GM18909 (cell line): ENCODE data around the gene LGALS3BP.

Experiments
- ATAC-seq: cut with Tn5 transposase; IDR thresholded peaks from one replicate; pipeline ENCODE4 v1.9.1; 2021; ENCODE audit warnings: mild to moderate bottlenecking; ENCODE audit not compliant: unreplicated experiment, poor library complexity

LGALS3BP gene

DNA sequence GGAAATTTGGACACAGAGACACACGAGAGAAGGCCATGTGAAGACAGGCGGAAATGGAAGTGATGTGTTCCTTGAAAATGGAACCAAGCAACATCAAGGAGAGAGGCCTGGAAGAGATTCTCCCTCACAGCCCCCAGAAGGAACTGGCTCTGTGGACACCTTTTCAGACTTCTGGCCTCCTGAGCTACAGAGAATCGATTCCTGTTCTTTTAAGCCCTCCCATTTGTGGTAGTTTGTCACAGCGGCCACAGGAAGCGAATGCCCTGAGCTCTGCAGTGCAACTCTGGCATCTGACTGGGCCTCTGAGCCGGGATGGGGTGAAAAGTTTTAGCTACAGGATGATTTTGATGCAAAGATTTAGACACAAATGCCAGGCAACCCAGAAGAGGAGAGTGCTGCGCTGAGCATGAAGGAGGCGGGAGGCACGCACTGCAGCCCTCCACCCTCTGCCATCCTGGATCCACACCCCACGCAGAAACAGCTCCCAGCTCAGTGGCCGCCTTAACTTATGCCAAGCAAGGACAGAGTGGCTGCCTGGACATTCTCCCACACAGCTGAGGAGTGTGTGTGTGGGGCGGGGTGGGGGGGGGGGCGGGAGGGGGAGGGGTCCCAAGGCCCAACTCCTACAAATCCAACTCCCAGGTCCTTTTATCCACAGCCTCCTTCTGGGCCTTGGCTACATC, 56.8 kb downstream of the LGALS3BP start:
- no peak for ATAC-seq

DNA sequence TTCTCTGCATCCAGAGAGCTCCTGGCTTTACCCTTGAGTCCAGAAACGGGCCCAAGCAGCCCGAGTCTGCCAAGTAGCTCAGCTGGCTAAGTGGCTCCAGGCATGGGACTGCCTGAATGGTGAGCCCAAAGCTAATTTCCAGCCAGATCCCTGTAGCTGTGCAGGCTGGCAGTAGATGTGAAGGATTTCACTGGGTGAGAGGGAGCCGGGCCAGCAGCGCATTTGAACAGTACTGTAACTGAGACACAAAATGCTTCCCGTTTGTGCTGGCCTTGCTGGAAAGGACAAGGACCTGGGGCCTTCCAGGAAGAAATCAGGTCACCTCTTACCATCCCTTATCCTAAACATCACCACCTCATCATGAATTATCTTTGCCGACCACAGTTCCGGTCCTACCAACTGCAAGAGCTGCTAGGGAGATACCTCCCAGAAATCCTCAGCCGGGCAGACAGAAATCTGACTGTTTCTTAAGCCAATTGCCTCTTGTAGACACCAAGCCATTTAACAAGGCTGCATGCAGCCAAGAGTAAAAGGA, 58.2 kb downstream of the LGALS3BP start:
- no peak for ATAC-seq
